ENCODE data around the gene PCNX2.

PCNX2 gene

GRCh38 chr1:233224311-233224710 lies 71.2 kb downstream of the PCNX2 start:
- DNase-seq = no peak
- no peak overlapping the region for H3K27ac ChIP-seq (ENCODE audit: low read depth, low read length)

GRCh38 chr1:233217832-233218231 lies 77.7 kb downstream of the PCNX2 start:
- Histone ChIP-seq H2BK12ac (ENCODE audit: low read length) (no peak overlapping the region), H3K9ac (ENCODE audit: low read length) (no peak overlapping the region), H3K79me1 (ENCODE audit: low read length) (no peaks in the 10 kb centered on the region), H3K23ac (ENCODE audit: low read length) (no peak overlapping the region), H2AFZ (ENCODE audit: insufficient read depth, low read length, poor library complexity) (no peak overlapping the region), H4K8ac (ENCODE audit: low read depth, low read length) (no peak overlapping the region), H4K12ac (ENCODE audit: low read depth, low read length) (no peak overlapping the region), H3K36me3 (ENCODE audit: control insufficient read depth in 1 of 2, insufficient read depth in 2 of 2, low read length in 2 of 2) (no peaks in the 10 kb centered on the region), H3K4me3 (ENCODE audit: low read depth, low read length) (no peak overlapping the region), H2BK5ac (ENCODE audit: low read depth, low read length, poor library complexity) (no peak overlapping the region), H3K4me1 (ENCODE audit: control insufficient read depth in 1 of 2, insufficient read depth in 2 of 2, low read length in 2 of 2) (peaks cover 0 to 2% of the 10 kb centered on the region in 2 experiments), H4K91ac (ENCODE audit: low read depth, low read length) (no peak overlapping the region), H3K18ac (ENCODE audit: low read length) (no peak overlapping the region), H3K79me2 (ENCODE audit: control insufficient read depth, insufficient read depth, low read length, poor library complexity) (no peaks in the 10 kb centered on the region), H3K14ac (ENCODE audit: low read length) (no peak overlapping the region), H2BK120ac (ENCODE audit: insufficient read depth, low read length, poor library complexity) (no peak overlapping the region), H2AK5ac (ENCODE audit: low read length) (no peak overlapping the region), H3K4me2 (ENCODE audit: low read length) (no peak overlapping the region), H3K27me3 (ENCODE audit: insufficient read depth, low read length) (no peaks in the 10 kb centered on the region), H3K9me3 (ENCODE audit: insufficient read depth, low read depth, low read length) (no peaks in the 10 kb centered on the region), H3K27ac (ENCODE audit: low read depth, low read length) (no peak overlapping the region), H3K4ac (ENCODE audit: low read depth, low read length) (no peak overlapping the region)
- WGBS (ENCODE audit: extremely low coverage, insufficient coverage, insufficient read length) = no CpG with 5 or more reads among the region's 5 CpGs
- DNase-seq = no peak

More at GRCh38 chr1:233224311-233224710, 71.2 kb downstream of the PCNX2 start:
- H3K14ac ChIP-seq (ENCODE audit: low read length) = no peak overlapping the region
- H3K36me3 ChIP-seq (ENCODE audit: control insufficient read depth in 1 of 2, insufficient read depth in 2 of 2, low read length in 2 of 2) = no peaks in the 10 kb centered on the region
- no peaks in the 10 kb centered on the region for H3K79me2 ChIP-seq (ENCODE audit: control insufficient read depth, insufficient read depth, low read length, poor library complexity)
- H3K4me2 ChIP-seq (ENCODE audit: low read length) = no peak overlapping the region
- H2AFZ ChIP-seq (ENCODE audit: insufficient read depth, low read length, poor library complexity) = no peak overlapping the region
- H2AK5ac ChIP-seq (ENCODE audit: low read length) = no peak overlapping the region
- no peaks in the 10 kb centered on the region for H3K9me3 ChIP-seq (ENCODE audit: insufficient read depth, low read depth, low read length)
- no peaks in the 10 kb centered on the region for H3K4me1 ChIP-seq (ENCODE audit: control insufficient read depth in 1 of 2, insufficient read depth in 2 of 2, low read length in 2 of 2)
- no peak overlapping the region for H3K4me3 ChIP-seq (ENCODE audit: low read depth, low read length)
- no peak overlapping the region for H3K23ac ChIP-seq (ENCODE audit: low read length)
- H3K4ac ChIP-seq (ENCODE audit: low read depth, low read length) = no peak overlapping the region
- H3K27me3 ChIP-seq (ENCODE audit: insufficient read depth, low read length) = no peaks in the 10 kb centered on the region
- H2BK120ac ChIP-seq (ENCODE audit: insufficient read depth, low read length, poor library complexity) = no peak overlapping the region
- no peak overlapping the region for H3K18ac ChIP-seq (ENCODE audit: low read length)
- H4K91ac ChIP-seq (ENCODE audit: low read depth, low read length) = no peak overlapping the region
- no peak overlapping the region for H4K12ac ChIP-seq (ENCODE audit: low read depth, low read length)
- no peak overlapping the region for H2BK5ac ChIP-seq (ENCODE audit: low read depth, low read length, poor library complexity)
- no peak overlapping the region for H2BK12ac ChIP-seq (ENCODE audit: low read length)
- no peak overlapping the region for H4K8ac ChIP-seq (ENCODE audit: low read depth, low read length)
- no CpG with 5 or more reads among the region's 3 CpGs for WGBS (ENCODE audit: extremely low coverage, insufficient coverage, insufficient read length)
- no peak overlapping the region for H3K9ac ChIP-seq (ENCODE audit: low read length)
- no peaks in the 10 kb centered on the region for H3K79me1 ChIP-seq (ENCODE audit: low read length)

GRCh38 chr1:233216009-233216408 lies 79.5 kb downstream of the PCNX2 start:
- DNase-seq = no peak
- Histone ChIP-seq H3K23ac (ENCODE audit: low read length) (no peak overlapping the region), H3K79me1 (ENCODE audit: low read length) (no peaks in the 10 kb centered on the region), H3K27me3 (ENCODE audit: insufficient read depth, low read length) (no peaks in the 10 kb centered on the region), H4K91ac (ENCODE audit: low read depth, low read length) (no peak overlapping the region), H2BK5ac (ENCODE audit: low read depth, low read length, poor library complexity) (no peak overlapping the region), H3K9me3 (ENCODE audit: insufficient read depth, low read depth, low read length) (no peaks in the 10 kb centered on the region), H3K4me1 (ENCODE audit: control insufficient read depth in 1 of 2, insufficient read depth in 2 of 2, low read length in 2 of 2) (peaks cover 0 to 7% of the 10 kb centered on the region in 2 experiments), H4K8ac (ENCODE audit: low read depth, low read length) (no peak overlapping the region), H3K27ac (ENCODE audit: low read depth, low read length) (no peak overlapping the region), H3K4me3 (ENCODE audit: low read depth, low read length) (no peak overlapping the region), H3K79me2 (ENCODE audit: control insufficient read depth, insufficient read depth, low read length, poor library complexity) (no peaks in the 10 kb centered on the region), H2AK5ac (ENCODE audit: low read length) (no peak overlapping the region), H4K12ac (ENCODE audit: low read depth, low read length) (no peak overlapping the region), H2AFZ (ENCODE audit: insufficient read depth, low read length, poor library complexity) (no peak overlapping the region), H2BK12ac (ENCODE audit: low read length) (no peak overlapping the region), H3K9ac (ENCODE audit: low read length) (no peak overlapping the region), H3K18ac (ENCODE audit: low read length) (no peak overlapping the region), H3K14ac (ENCODE audit: low read length) (no peak overlapping the region), H2BK120ac (ENCODE audit: insufficient read depth, low read length, poor library complexity) (no peak overlapping the region), H3K4ac (ENCODE audit: low read depth, low read length) (no peak overlapping the region), H3K36me3 (ENCODE audit: control insufficient read depth in 1 of 2, insufficient read depth in 2 of 2, low read length in 2 of 2) (peaks cover 0 to 1% of the 10 kb centered on the region in 2 experiments), H3K4me2 (ENCODE audit: low read length) (no peak overlapping the region)
- no CpG with 5 or more reads among the region's 4 CpGs for WGBS (ENCODE audit: extremely low coverage, insufficient coverage, insufficient read length)

GRCh38 chr1:233215135-233215760 lies 80.3 kb downstream of the PCNX2 start:
- Histone ChIP-seq H3K27me3 (ENCODE audit: insufficient read depth, low read length) (no peaks in the 10 kb centered on the region), H4K91ac (ENCODE audit: low read depth, low read length) (no peak overlapping the region), H3K4me2 (ENCODE audit: low read length) (no peak overlapping the region), H3K14ac (ENCODE audit: low read length) (no peak overlapping the region), H4K8ac (ENCODE audit: low read depth, low read length) (no peak overlapping the region), H3K36me3 (ENCODE audit: control insufficient read depth in 1 of 2, insufficient read depth in 2 of 2, low read length in 2 of 2) (peaks cover 0 to 1% of the 10 kb centered on the region in 2 experiments), H2BK12ac (ENCODE audit: low read length) (no peak overlapping the region), H3K27ac (ENCODE audit: low read depth, low read length) (no peak overlapping the region), H3K4me3 (ENCODE audit: low read depth, low read length) (no peak overlapping the region), H2AFZ (ENCODE audit: insufficient read depth, low read length, poor library complexity) (no peak overlapping the region), H3K4me1 (ENCODE audit: control insufficient read depth in 1 of 2, insufficient read depth in 2 of 2, low read length in 2 of 2) (peaks cover 0 to 12% of the 10 kb centered on the region in 2 experiments), H3K79me2 (ENCODE audit: control insufficient read depth, insufficient read depth, low read length, poor library complexity) (no peaks in the 10 kb centered on the region), H2BK120ac (ENCODE audit: insufficient read depth, low read length, poor library complexity) (no peak overlapping the region), H4K12ac (ENCODE audit: low read depth, low read length) (no peak overlapping the region), H3K9ac (ENCODE audit: low read length) (no peak overlapping the region), H3K4ac (ENCODE audit: low read depth, low read length) (no peak overlapping the region), H3K79me1 (ENCODE audit: low read length) (no peaks in the 10 kb centered on the region), H2BK5ac (ENCODE audit: low read depth, low read length, poor library complexity) (no peak overlapping the region), H2AK5ac (ENCODE audit: low read length) (no peak overlapping the region), H3K18ac (ENCODE audit: low read length) (no peak overlapping the region), H3K9me3 (ENCODE audit: insufficient read depth, low read depth, low read length) (no peaks in the 10 kb centered on the region), H3K23ac (ENCODE audit: low read length) (no peak overlapping the region)
- DNase-seq = no peak
- WGBS (ENCODE audit: extremely low coverage, insufficient coverage, insufficient read length) = no CpG with 5 or more reads among the region's 3 CpGs
